DOHH2 (cell line): ENCODE results near the gene ARMC10.

Experiments used
- H3F3A ChIP-seq: fragments of 200-600 bp; sonication (generic), shearing (Covaris generic); 2 replicates; pipeline ENCODE4 v1.6.0; 2016; ENCODE audit warnings: antibody characterized with exemption, mild to moderate bottlenecking; ENCODE audit not compliant: control insufficient read depth, insufficient read depth
- H3K27ac ChIP-seq: fragments of 200-600 bp; sonication (generic); 2 replicates; pipeline ENCODE4 v1.5.1; 2014; ENCODE audit warnings: low read depth, mild to moderate bottlenecking, low read length, moderate library complexity
- H3K27me3 ChIP-seq: fragments of 200-600 bp; sonication (generic); 2 replicates; pipeline ENCODE4 v1.6.1; 2014; ENCODE audit warnings: mild to moderate bottlenecking, low read length, mixed read lengths; ENCODE audit not compliant: control insufficient read depth
- H3K36me3 ChIP-seq: fragments of 200-600 bp; sonication (generic); 2 replicates; pipeline ENCODE4 v1.6.1; 2014; ENCODE audit warnings: mild to moderate bottlenecking, low read length, moderate library complexity, mixed read lengths; ENCODE audit not compliant: control insufficient read depth
- H3K4me1 ChIP-seq: fragments of 200-600 bp; sonication (generic); 2 replicates; pipeline ENCODE4 v1.6.1; 2014; ENCODE audit warnings: mild to moderate bottlenecking, low read length, mixed read lengths; ENCODE audit not compliant: control insufficient read depth
- H3K4me2 ChIP-seq: fragments of 200-600 bp; sonication (generic); 2 replicates; pipeline ENCODE4 v1.6.0; 2014; ENCODE audit warnings: mild to moderate bottlenecking, low read length, moderate library complexity
- H3K4me3 ChIP-seq: fragments of 200-600 bp; sonication (generic); 2 replicates; pipeline ENCODE4 v1.5.1; 2014; ENCODE audit warnings: mild to moderate bottlenecking, low read length, mixed read lengths
- H3K79me2 ChIP-seq: fragments of 200-600 bp; sonication (generic); 2 replicates; pipeline ENCODE4 v1.6.1; 2014; ENCODE audit warnings: mild to moderate bottlenecking, low read length, mixed read lengths; ENCODE audit not compliant: control insufficient read depth
- H3K9me2 ChIP-seq: fragments of 200-600 bp; sonication (generic); replicated peaks from 2 replicates; pipeline ENCODE4 v1.6.1; 2014; ENCODE audit warnings: mild to moderate bottlenecking, low read length, mixed read lengths; ENCODE audit not compliant: control insufficient read depth
- H3K9me3 ChIP-seq: fragments of 200-600 bp; sonication (generic); 2 replicates; pipeline ENCODE4 v1.6.1; 2014; ENCODE audit warnings: antibody characterized with exemption, low read length, mixed read lengths; ENCODE audit not compliant: control insufficient read depth, insufficient read depth
- H4K20me1 ChIP-seq: fragments of 200-600 bp; sonication (generic); 2 replicates; pipeline ENCODE4 v1.6.0; 2014; ENCODE audit warnings: low read depth, mild to moderate bottlenecking, antibody characterized with exemption, low read length, moderate library complexity; ENCODE audit not compliant: control insufficient read depth, insufficient read depth
- EZH2phosphoT487 ChIP-seq: fragments of 200-600 bp; sonication (generic); IDR thresholded peaks from 2 replicates; pipeline ENCODE4 v1.6.1; 2017; ENCODE audit warnings: borderline replicate concordance, mild to moderate bottlenecking, antibody characterized with exemption, low read length, moderate library complexity, mixed read lengths
- TF ChIP-seq, protein P1 (sequence below): fragments of 200-600 bp; sonication (generic); IDR thresholded peaks from one replicate; pipeline ENCODE4 v1.5.1; 2014; ENCODE audit warnings: antibody characterized with exemption, mild to moderate bottlenecking, low read depth, low read length; ENCODE audit not compliant: poor library complexity, severe bottlenecking

ARMC10 gene

DNA sequence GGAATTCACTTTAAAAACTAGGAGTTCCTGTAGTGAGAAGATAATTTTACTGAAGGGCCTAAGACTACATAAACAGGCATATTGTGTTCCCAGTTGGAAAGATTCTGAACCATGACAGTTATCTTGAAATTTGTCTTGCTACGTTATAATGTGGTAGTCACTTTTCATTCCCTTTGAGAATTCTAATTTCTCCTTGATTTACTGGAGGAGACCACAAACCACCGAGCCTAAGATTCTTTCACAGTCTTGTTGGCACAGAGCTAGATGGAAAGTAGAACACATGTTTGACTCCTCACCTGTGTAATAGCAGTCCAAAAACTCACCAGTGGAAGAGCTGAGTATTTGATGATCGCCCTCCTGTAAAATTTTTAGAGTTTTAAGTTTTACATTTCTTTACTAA, 4.9 kb downstream of the ARMC10 start:
- peaks cover 36% of the 10 kb centered on the region for H3K4me1 ChIP-seq
- H3K4me3 ChIP-seq, result no peak overlapping the region
- H3K27me3 ChIP-seq, result no peaks in the 10 kb centered on the region
- H3K27ac ChIP-seq, result no peak overlapping the region
- peaks cover 70% of the 10 kb centered on the region for H3K79me2 ChIP-seq
- TF ChIP-seq, protein P1, sequence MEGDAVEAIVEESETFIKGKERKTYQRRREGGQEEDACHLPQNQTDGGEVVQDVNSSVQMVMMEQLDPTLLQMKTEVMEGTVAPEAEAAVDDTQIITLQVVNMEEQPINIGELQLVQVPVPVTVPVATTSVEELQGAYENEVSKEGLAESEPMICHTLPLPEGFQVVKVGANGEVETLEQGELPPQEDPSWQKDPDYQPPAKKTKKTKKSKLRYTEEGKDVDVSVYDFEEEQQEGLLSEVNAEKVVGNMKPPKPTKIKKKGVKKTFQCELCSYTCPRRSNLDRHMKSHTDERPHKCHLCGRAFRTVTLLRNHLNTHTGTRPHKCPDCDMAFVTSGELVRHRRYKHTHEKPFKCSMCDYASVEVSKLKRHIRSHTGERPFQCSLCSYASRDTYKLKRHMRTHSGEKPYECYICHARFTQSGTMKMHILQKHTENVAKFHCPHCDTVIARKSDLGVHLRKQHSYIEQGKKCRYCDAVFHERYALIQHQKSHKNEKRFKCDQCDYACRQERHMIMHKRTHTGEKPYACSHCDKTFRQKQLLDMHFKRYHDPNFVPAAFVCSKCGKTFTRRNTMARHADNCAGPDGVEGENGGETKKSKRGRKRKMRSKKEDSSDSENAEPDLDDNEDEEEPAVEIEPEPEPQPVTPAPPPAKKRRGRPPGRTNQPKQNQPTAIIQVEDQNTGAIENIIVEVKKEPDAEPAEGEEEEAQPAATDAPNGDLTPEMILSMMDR, result no peak
- TF ChIP-seq EZH2phosphoT487, result no peak
- no peak overlapping the region for H3K4me2 ChIP-seq
- H3K36me3 ChIP-seq, result peaks cover 68% of the 10 kb centered on the region
- H3F3A ChIP-seq, result 0 out of 2 replicates have a peak, but pooled peaks cover 2% of the 10 kb centered on the region
- H3K9me3 ChIP-seq, result no peaks in the 10 kb centered on the region
- H4K20me1 ChIP-seq, result no peaks in the 10 kb centered on the region; the same call in 1 of the 2 replicates
- no peaks in the 10 kb centered on the region for H3K9me2 ChIP-seq

DNA sequence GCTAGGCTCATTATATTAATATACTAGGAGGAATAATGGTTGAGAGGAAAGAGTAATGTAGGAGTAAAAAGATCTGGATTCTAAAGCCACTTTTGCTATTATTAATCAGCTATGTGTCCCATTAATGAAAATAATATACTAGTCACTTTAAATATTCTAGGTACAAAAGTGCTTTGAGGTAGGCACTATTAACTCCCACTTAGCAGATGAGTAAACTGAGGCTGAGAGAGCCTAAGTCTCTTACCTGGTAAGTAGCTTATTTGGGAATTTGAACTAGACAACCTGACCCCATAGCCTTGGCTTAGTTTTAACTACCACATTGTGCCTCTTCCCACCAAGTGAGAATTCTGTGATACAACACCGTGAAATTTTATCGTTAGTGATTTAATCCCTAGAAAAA, 6.0 kb downstream of the ARMC10 start:
- no peak for TF ChIP-seq EZH2phosphoT487
- TF ChIP-seq, protein P1, result no peak
- Histone ChIP-seq H3K79me2 (peaks cover 63% of the 10 kb centered on the region), H3F3A (0 out of 2 replicates have a peak, but pooled peaks cover 2% of the 10 kb centered on the region), H3K27me3 (no peaks in the 10 kb centered on the region), H3K4me2 (no peak overlapping the region), H3K4me3 (no peak overlapping the region), H3K4me1 (peaks cover 32% of the 10 kb centered on the region), H3K27ac (no peak overlapping the region), H4K20me1 (no peaks in the 10 kb centered on the region), H3K9me3 (no peaks in the 10 kb centered on the region), H3K36me3 (peaks cover 71% of the 10 kb centered on the region), H3K9me2 (no peaks in the 10 kb centered on the region)

DNA sequence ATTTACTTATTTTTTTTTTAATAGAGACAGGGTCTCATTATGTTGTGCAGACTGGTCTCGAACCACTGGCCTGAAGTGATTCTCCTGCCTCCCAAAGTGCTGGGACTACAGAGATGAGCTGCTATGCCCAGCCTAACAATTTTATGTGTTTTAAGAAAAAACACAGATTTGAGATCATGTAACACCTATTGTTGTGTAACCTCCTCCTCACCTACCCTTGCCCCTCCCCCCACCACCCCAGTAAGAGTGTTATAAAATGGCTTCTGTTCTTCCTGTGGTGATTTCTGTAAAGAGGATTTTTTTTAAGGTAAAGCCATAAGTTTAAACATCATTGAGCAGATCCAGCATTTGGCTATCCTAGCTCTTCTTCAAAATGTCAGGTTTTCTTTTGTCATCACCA, 7.6 kb downstream of the ARMC10 start:
- H3K4me1 ChIP-seq, result peaks cover 18% of the 10 kb centered on the region
- TF ChIP-seq EZH2phosphoT487, result no peak
- TF ChIP-seq, protein P1, result no peak
- peaks cover 72% of the 10 kb centered on the region for H3K36me3 ChIP-seq
- H4K20me1 ChIP-seq, result no peaks in the 10 kb centered on the region
- peaks cover 48% of the 10 kb centered on the region for H3K79me2 ChIP-seq
- no peaks in the 10 kb centered on the region for H3K9me2 ChIP-seq
- H3K27ac ChIP-seq, result no peak overlapping the region
- no peak overlapping the region for H3K4me2 ChIP-seq
- no peaks in the 10 kb centered on the region for H3K27me3 ChIP-seq
- H3K4me3 ChIP-seq, result no peak overlapping the region
- H3F3A ChIP-seq, result 0 out of 2 replicates have a peak, but pooled peaks cover 2% of the 10 kb centered on the region
- H3K9me3 ChIP-seq, result no peaks in the 10 kb centered on the region
